Esophagus mucosa (tissue), 1 donor: ENCODE measurements around the gene PRKCSH. TPM values are rescaled to one million over a fixed set of nuclear protein-coding genes. Genes with fewer than 3 reads are reported as not detected.

Source experiments
- total RNA-seq: library from RNA; stranded (reverse); gene quantifications from one replicate; pipeline ENCODE4 v1.2.4, GENCODE V29; 2023
- donor health status: DM: yes; HTN: yes; CAD: no.

Gene PRKCSH
- total RNA-seq, 1 donor from 2014 or later, result 161 TPM

Other genes with a start within 250 kb of the PRKCSH start
- gene KANK2, start 238.1 kb upstream of the PRKCSH start, total RNA-seq, result 8.9 TPM
- not detected for gene ANGPTL8, start 196.0 kb upstream of the PRKCSH start, total RNA-seq
- gene DOCK6, start 173.1 kb upstream of the PRKCSH start, total RNA-seq, result 49.1 TPM
- not detected for gene TSPAN16, start 139.5 kb upstream of the PRKCSH start, total RNA-seq
- gene RAB3D, start 96.0 kb upstream of the PRKCSH start, total RNA-seq, result 141 TPM
- 45.1 TPM for gene TMEM205, start 89.4 kb upstream of the PRKCSH start, total RNA-seq
- gene CCDC159, start 89.1 kb upstream of the PRKCSH start, total RNA-seq, result 7.4 TPM
- 7.3 TPM for gene PLPPR2, start 80.2 kb upstream of the PRKCSH start, total RNA-seq
- 2.5 TPM for gene SWSAP1, start 61.0 kb upstream of the PRKCSH start, total RNA-seq
- 0.48 TPM for gene EPOR, start 51.3 kb upstream of the PRKCSH start, total RNA-seq
- 0.64 TPM for gene RGL3, start 16.3 kb upstream of the PRKCSH start, total RNA-seq
- not detected for gene ODAD3, start 514 bp upstream of the PRKCSH start, total RNA-seq
- not detected for gene ELAVL3, start 45.4 kb downstream of the PRKCSH start, total RNA-seq
- 5.0 TPM for gene ZNF653, start 70.2 kb downstream of the PRKCSH start, total RNA-seq
- gene ECSIT, start 93.5 kb downstream of the PRKCSH start, total RNA-seq, result 32.8 TPM
- 8.3 TPM for gene CNN1, start 103.2 kb downstream of the PRKCSH start, total RNA-seq
- gene ELOF1, start 123.6 kb downstream of the PRKCSH start, total RNA-seq, result 34.9 TPM
- 34.6 TPM for gene ACP5, start 142.0 kb downstream of the PRKCSH start, total RNA-seq
- gene ZNF627, start 161.8 kb downstream of the PRKCSH start, total RNA-seq, result 4.1 TPM